ENCODE data around the gene MGME1. TPM values are rescaled to one million over a fixed set of nuclear protein-coding genes. Genes with fewer than 3 reads are reported as not detected.

Gene MGME1
- total and polyA plus RNA-seq, 2 of the 13 experiments (the other 11 are each of a cell fraction or from before 2014, with no cell fraction given), result 36.7 to 66.6 TPM

DNA sequence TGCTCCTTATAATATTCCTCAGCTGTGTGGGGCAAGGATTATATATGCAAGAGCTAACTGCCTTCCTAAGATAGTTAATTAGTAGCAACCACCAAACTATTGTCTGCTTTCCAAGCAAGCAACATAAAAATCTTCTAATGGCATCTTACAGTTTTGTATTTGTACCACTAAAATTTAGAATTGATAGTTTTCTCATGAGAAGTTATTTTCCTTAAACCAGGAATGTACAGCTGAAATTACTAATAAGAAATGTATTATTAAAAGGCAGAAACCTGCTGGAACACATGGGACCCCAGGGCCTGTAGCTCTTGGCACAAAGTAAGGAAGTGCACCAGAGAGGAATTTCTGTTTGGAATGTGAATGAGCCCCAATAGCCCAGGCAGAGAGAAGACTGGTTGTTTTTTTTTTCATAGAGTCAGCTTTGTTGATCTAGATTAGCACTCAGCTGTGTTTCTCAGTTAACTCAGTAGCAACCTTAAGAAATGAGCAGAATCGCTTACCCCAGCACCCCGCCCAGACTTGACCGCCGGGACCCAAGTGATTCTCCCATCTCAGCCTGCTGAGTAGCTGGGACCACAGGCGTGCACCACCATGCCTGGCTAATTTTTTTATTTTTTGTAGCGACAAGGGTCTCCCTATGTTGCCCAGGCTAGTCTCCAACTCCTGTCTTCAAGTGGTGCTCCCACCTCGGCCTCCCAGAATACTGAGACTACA, 2.6 kb downstream of the MGME1 start:
- peak overlapping the region; percentile 97 for H3K27ac ChIP-seq (ENCODE audit: extremely low read length, insufficient read depth, low read length)
- H3K4me2 ChIP-seq (ENCODE audit: low read depth, low read length), result peak overlapping the region; percentile 85
- in situ Hi-C loops (cut with HindIII; ENCODE audit: extremely low pct_ligation_motif_present, low pct_unique_long_range_greater_than_20kb), result no loop called here
- H2AFZ ChIP-seq (ENCODE audit: low read length), result no peak overlapping the region
- H3K27me3 ChIP-seq (ENCODE audit: control insufficient read depth in 1 of 2, insufficient read depth in 2 of 2, low read length in 2 of 2), result no peaks in the 10 kb centered on the region; a peak in 1 of 5 replicates
- H3K4me3 ChIP-seq (replicated peaks in 1 of 3; ENCODE audit: insufficient read depth in 1 of 3, low read depth in 2 of 3, low read length in 3 of 3), result peak overlapping the region; percentile 82 to 89 (median 89)
- H3K4me1 ChIP-seq (ENCODE audit: insufficient read depth, low read length), result peaks cover 57% of the 10 kb centered on the region
- H4K20me1 ChIP-seq (ENCODE audit: insufficient read depth, low read length), result peaks cover 8% of the 10 kb centered on the region
- ChIA-PET POLR2A (interaction anchor here (0.6 to 7.3 kb wide), 5 partner anchors 13 to 317 kb away, joined by 3 to 114 read pairs (median 5); partner anchors contain the start of gene ZNF133), CTCF (ENCODE audit: low intra/inter-chr PET ratio, low total read pairs) (no interaction called here)
- no peak for FAIRE-seq
- ATAC-seq, result peak; percentile 10; the same call in 2 of the 3 replicates
- intact Hi-C loops (cut with micrococcal nuclease; ENCODE audit: unreplicated experiment), result no loop called here
- peak; percentile 80 for DNase-seq (ENCODE audit: low spot score)
- 8% methylated on average over 7 of the region's 7 CpGs for WGBS (ENCODE audit: low lambda C conversion rate)
- peak overlapping the region; percentile 99 for H3K9ac ChIP-seq (ENCODE audit: insufficient read depth, low read depth, low read length)
- BruUV-seq (replicated peaks), result no TSS peak
- peaks cover 5 to 13% of the 10 kb centered on the region in 2 experiments for H3K36me3 ChIP-seq (replicated peaks in 1 of 2; ENCODE audit: control insufficient read depth in 1 of 2, insufficient read depth in 2 of 2, low read length in 2 of 2)
- H3K9me3 ChIP-seq (ENCODE audit: low read length), result no peaks in the 10 kb centered on the region
- peaks cover 95% of the 10 kb centered on the region for H3K79me2 ChIP-seq (ENCODE audit: insufficient read depth, low read length)
- TF ChIP-seq NBN (conservative IDR thresholded peaks at IDR 0.05) (no peak), ZSCAN21 (CRISPR knock-in tag; IDR thresholded peaks at IDR 0.05; ENCODE audit: borderline replicate concordance) (no peak), ARNT2 (CRISPR knock-in tag; IDR thresholded peaks at IDR 0.05; ENCODE audit: low read depth) (no peak), ZNF367 (CRISPR knock-in tag; IDR thresholded peaks at IDR 0.05; ENCODE audit: borderline replicate concordance) (no peak), MTA3 (CRISPR knock-in tag; IDR thresholded peaks at IDR 0.05) (no peak), ZNF282 (IDR thresholded peaks at IDR 0.05; ENCODE audit: partially characterized antibody) (no peak), ZNF350 (CRISPR knock-in tag; IDR thresholded peaks at IDR 0.05; ENCODE audit: borderline replicate concordance, low read depth) (peak; percentile 48; the same call in 1 of the 2 replicates), MAF1 (CRISPR knock-in tag; IDR thresholded peaks at IDR 0.05; ENCODE audit: borderline replicate concordance) (no peak), RORA (CRISPR knock-in tag; IDR thresholded peaks at IDR 0.05) (0 out of 2 replicates have a peak, but pooled peaks have one; percentile 50), FOXM1 (CRISPR knock-in tag; IDR thresholded peaks at IDR 0.05) (no peak)
- TF ChIP-seq, protein P1, sequence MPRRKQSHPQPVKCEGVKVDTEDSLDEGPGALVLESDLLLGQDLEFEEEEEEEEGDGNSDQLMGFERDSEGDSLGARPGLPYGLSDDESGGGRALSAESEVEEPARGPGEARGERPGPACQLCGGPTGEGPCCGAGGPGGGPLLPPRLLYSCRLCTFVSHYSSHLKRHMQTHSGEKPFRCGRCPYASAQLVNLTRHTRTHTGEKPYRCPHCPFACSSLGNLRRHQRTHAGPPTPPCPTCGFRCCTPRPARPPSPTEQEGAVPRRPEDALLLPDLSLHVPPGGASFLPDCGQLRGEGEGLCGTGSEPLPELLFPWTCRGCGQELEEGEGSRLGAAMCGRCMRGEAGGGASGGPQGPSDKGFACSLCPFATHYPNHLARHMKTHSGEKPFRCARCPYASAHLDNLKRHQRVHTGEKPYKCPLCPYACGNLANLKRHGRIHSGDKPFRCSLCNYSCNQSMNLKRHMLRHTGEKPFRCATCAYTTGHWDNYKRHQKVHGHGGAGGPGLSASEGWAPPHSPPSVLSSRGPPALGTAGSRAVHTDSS (CRISPR knock-in tag; conservative IDR thresholded peaks at IDR 0.05), result no peak
- TF ChIP-seq, protein P2, sequence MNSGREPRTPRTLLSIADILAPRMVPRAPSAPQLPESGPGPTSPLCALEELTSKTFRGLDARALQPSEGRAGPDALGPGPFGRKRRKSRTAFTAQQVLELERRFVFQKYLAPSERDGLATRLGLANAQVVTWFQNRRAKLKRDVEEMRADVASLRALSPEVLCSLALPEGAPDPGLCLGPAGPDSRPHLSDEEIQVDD (CRISPR knock-in tag; IDR thresholded peaks at IDR 0.05; ENCODE audit: borderline replicate concordance), result no peak
- TF ChIP-seq, protein P3, sequence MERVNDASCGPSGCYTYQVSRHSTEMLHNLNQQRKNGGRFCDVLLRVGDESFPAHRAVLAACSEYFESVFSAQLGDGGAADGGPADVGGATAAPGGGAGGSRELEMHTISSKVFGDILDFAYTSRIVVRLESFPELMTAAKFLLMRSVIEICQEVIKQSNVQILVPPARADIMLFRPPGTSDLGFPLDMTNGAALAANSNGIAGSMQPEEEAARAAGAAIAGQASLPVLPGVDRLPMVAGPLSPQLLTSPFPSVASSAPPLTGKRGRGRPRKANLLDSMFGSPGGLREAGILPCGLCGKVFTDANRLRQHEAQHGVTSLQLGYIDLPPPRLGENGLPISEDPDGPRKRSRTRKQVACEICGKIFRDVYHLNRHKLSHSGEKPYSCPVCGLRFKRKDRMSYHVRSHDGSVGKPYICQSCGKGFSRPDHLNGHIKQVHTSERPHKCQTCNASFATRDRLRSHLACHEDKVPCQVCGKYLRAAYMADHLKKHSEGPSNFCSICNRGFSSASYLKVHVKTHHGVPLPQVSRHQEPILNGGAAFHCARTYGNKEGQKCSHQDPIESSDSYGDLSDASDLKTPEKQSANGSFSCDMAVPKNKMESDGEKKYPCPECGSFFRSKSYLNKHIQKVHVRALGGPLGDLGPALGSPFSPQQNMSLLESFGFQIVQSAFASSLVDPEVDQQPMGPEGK (CRISPR knock-in tag; IDR thresholded peaks at IDR 0.05), result 0 out of 2 replicates have a peak, but pooled peaks have one; percentile 8
- TF ChIP-seq, protein P4, sequence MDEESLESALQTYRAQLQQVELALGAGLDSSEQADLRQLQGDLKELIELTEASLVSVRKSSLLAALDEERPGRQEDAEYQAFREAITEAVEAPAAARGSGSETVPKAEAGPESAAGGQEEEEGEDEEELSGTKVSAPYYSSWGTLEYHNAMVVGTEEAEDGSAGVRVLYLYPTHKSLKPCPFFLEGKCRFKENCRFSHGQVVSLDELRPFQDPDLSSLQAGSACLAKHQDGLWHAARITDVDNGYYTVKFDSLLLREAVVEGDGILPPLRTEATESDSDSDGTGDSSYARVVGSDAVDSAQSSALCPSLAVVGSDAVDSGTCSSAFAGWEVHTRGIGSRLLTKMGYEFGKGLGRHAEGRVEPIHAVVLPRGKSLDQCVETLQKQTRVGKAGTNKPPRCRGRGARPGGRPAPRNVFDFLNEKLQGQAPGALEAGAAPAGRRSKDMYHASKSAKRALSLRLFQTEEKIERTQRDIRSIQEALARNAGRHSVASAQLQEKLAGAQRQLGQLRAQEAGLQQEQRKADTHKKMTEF (CRISPR knock-in tag; IDR thresholded peaks at IDR 0.05), result peak; percentile 36; the same call in 1 of the 2 replicates
- TF ChIP-seq, protein P5, sequence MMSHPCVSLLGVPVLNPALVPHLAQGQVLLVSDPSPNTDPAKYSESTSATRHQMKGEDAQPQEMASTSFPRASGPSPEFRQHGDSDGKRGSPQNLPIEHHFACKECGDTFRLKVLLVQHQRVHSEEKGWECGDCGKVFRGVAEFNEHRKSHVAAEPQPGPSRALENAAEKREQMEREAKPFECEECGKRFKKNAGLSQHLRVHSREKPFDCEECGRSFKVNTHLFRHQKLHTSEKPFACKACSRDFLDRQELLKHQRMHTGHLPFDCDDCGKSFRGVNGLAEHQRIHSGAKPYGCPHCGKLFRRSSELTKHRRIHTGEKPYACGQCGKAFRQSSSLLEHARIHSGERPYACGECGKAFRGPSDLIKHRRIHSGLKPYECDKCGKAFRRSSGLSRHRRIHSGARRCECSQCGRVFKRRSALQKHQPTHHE (CRISPR knock-in tag; IDR thresholded peaks at IDR 0.05; ENCODE audit: borderline replicate concordance), result no peak

Measured in HepG2 (cell line).